ENCODE data around the gene POGK.

Gene POGK

DNA sequence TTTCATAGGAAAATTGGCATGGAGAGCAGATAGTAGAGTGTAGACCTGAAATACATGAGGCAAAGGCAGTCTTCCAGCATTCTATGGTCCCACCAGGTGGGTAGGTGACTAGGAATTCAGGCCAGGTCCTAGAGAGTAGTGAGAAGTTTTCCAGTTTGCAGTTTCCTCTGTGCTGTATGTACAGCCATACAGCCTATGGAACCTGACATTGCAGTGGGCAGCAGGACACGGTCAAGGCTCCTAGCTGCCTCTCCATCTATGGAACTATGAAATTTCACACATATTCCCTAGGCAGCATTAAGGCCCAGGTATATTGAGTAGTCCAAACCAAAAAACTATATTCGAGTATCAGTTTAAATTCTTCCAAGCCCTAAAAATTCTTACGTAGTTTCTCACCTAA is 16.3 kb downstream of the POGK start:
- TF ChIP-seq, protein P1, sequence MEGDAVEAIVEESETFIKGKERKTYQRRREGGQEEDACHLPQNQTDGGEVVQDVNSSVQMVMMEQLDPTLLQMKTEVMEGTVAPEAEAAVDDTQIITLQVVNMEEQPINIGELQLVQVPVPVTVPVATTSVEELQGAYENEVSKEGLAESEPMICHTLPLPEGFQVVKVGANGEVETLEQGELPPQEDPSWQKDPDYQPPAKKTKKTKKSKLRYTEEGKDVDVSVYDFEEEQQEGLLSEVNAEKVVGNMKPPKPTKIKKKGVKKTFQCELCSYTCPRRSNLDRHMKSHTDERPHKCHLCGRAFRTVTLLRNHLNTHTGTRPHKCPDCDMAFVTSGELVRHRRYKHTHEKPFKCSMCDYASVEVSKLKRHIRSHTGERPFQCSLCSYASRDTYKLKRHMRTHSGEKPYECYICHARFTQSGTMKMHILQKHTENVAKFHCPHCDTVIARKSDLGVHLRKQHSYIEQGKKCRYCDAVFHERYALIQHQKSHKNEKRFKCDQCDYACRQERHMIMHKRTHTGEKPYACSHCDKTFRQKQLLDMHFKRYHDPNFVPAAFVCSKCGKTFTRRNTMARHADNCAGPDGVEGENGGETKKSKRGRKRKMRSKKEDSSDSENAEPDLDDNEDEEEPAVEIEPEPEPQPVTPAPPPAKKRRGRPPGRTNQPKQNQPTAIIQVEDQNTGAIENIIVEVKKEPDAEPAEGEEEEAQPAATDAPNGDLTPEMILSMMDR (IDR thresholded peaks at IDR 0.05; ENCODE audit: low read depth, low read length, missing control alignments), result no peak
- in situ Hi-C loops (cut with HindIII; ENCODE audit: low sequenced_read_pairs), result no loop called here

DNA sequence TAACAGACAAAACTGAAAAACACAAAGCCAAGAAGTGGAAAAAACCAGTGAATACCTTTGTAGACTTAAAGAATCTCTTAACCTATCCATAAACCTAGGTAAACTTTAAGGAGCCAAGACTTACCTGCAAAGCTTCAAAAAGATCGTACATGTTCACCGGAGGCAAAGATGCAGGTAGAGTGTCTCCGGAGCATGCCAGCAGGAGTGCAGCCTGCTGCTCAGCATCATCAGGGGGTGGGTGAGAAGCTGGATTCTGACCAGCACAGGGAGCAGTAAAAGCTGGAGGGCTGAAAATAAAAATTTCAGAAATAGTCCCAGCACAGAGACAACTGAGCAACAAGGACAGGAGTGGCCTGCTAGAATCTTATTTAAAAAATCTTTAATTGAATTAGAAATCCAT is 18.7 kb downstream of the POGK start:
- no peak overlapping the region for H3K4me3 ChIP-seq (ENCODE audit: low read depth, low read length)
- in situ Hi-C loops (cut with HindIII; ENCODE audit: low sequenced_read_pairs), result no loop called here
- TF ChIP-seq, protein P1 (IDR thresholded peaks at IDR 0.05; ENCODE audit: low read depth, low read length, missing control alignments), result no peak
- no peak for DNase-seq (ENCODE audit: low read depth)

More for the DNA sequence above, 16.3 kb downstream of the POGK start:
- no peak overlapping the region for H3K4me3 ChIP-seq (ENCODE audit: low read depth, low read length)
- no peak for DNase-seq (ENCODE audit: low read depth)

DNA sequence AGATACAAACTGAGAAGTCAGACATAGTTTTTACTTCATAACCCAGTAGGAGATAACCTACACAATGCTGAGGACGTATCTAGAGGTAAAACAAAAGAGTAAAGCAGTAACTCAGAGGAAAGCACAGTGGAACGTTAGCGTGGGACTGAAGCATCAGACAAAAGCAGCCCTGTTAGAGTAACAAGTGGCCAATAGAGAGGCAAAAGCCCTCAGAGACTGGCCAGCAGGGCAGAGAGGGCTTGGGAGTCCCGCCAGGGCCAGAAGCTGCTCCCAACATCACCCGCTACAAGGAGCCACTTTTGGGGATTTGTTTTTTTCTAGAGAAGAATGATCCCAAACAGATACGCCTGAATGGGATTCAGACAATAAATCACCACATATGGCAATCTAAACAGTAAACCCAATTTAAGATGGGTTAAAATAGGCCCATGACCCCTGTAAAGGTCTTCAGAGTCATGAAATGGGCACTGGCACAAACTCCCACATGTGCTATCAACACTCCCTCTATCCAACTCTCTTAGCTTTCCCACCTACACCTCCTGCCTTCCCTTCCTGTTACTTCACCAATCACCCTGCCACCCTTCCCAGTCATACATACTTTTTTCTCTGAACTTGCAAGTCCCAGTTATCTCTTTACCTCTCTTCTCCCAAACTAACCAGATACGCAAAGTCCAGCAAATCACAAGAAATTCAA is 19.6 kb downstream of the POGK start:
- in situ Hi-C loops (cut with HindIII; ENCODE audit: low sequenced_read_pairs), result no loop called here
- TF ChIP-seq, protein P1 (IDR thresholded peaks at IDR 0.05; ENCODE audit: low read depth, low read length, missing control alignments), result no peak
- DNase-seq (ENCODE audit: low read depth), result no peak
- H3K4me3 ChIP-seq (ENCODE audit: low read depth, low read length), result no peak overlapping the region

DNA sequence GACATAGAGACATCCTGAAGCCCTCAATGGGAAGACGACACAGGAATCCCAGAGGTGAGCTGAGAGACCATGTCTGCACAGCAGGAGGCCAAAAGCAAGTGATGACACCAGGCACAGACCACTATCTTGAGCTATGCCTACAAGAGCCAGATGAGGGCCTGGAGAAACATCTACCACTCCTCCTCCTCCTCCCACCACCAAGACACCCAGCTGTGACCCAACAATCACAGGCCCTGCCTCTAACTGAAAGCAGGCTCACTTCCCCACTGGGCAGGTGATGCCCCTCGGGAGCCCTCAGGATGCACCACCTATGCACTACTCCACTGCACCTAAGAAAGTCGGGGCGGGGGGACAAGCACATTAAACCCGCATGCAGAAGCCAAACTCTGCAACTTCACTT is 20.3 kb downstream of the POGK start:
- no peak overlapping the region for H3K4me3 ChIP-seq (ENCODE audit: low read depth, low read length)
- no peak for DNase-seq (ENCODE audit: low read depth)
- TF ChIP-seq, protein P1 (IDR thresholded peaks at IDR 0.05; ENCODE audit: low read depth, low read length, missing control alignments), result no peak
- in situ Hi-C loops (cut with HindIII; ENCODE audit: low sequenced_read_pairs), result no loop called here

DNA sequence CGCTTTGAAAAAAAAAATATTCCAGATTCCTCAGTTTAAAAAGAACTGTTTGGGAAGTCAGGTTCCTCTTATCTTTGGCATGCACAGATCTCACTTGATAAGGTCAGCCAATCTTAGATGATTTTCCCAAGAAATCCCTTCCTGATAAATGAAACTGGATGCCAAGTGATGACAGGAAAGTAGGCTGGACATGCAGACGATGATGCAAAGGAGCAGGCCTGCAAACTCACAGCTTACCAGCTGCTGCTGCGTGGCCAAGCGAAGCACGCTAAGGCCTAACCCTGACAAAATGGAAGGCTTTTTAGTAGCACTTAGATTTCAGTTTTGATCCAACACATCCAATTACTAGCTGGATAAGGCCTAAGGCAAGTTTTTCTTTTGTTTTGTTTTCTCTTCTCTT is 26.7 kb downstream of the POGK start:
- DNase-seq (ENCODE audit: low read depth), result no peak
- H3K4me3 ChIP-seq (ENCODE audit: low read depth, low read length), result no peak overlapping the region
- TF ChIP-seq, protein P1 (IDR thresholded peaks at IDR 0.05; ENCODE audit: low read depth, low read length, missing control alignments), result no peak
- in situ Hi-C loops (cut with HindIII; ENCODE audit: low sequenced_read_pairs), result no loop called here

DNA sequence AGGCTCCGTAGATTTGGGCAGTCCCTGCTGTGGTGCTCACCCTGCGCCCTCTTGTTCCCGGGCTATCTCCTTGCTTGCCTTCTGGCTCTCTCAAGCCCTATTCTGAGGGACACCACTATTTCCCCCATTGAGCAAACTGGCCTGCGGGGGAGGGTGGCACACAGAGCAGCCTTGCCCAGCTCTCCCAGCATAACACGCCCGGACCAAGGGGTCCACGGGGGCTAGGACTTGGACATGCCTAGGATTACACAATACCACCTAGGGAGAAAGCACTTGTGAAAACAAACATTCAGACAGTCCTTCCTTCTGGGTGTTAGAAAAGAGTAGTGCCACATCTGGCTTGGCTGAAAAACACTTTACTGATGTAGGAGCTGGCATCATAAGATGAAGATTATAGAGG is 29.4 kb downstream of the POGK start:
- DNase-seq (ENCODE audit: low read depth), result no peak
- TF ChIP-seq, protein P1 (IDR thresholded peaks at IDR 0.05; ENCODE audit: low read depth, low read length, missing control alignments), result no peak
- H3K4me3 ChIP-seq (ENCODE audit: low read depth, low read length), result no peak overlapping the region
- in situ Hi-C loops (cut with HindIII; ENCODE audit: low sequenced_read_pairs), result no loop called here
